Fibroblast of lung (primary cell): Measurements from ENCODE around the gene ICA1.

ENCODE experiments used
- CTCF ChIP-seq, 2 donors: IDR thresholded peaks in 1 of 2; conservative IDR thresholded peaks in 1 of 2; 1 replicate in 1 of 2; 2 replicates in 1 of 2; pipeline ENCODE4 v1.5.1; 2011 to 2012; ENCODE audit warnings: low read length in 2 of 2, control low read depth in 1 of 2, inconsistent platforms in 1 of 2, low read depth in 1 of 2, mild to moderate bottlenecking in 1 of 2
- EZH2 ChIP-seq: IDR thresholded peaks from 2 replicates; pipeline ENCODE4 v1.5.1; 2012; ENCODE audit warnings: low read length, control low read depth, mild to moderate bottlenecking; ENCODE audit errors: missing control alignments

DNA sequence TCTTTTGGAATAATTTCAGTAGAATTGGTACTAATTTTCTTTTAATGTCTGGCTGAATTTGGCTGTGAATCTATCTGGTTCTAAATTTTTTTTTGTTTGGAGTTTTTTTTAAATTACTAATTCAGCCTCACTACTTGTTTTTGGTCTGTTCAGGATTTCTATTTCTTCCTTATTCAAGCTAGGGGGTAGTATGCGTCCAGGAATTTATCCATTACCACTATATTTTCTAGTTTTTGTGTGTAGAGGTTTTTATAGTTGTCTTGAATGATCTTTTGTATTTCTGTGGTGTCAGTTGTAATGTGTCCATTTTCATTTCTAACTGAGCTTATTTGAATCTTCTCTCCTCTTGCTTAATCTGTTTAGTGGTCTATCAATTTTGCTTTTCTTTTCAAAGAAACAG is 48.9 kb upstream of the ICA1 start:
- TF ChIP-seq EZH2 (no peak), CTCF (conservative IDR thresholded peaks at IDR 0.05 in 1 of 2, IDR thresholded peaks at IDR 0.05 in 1 of 2; ENCODE audit: low read depth in 1 of 2, low read length in 2 of 2) (no peak)
